ENCODE data around the gene SART1.

DNA sequence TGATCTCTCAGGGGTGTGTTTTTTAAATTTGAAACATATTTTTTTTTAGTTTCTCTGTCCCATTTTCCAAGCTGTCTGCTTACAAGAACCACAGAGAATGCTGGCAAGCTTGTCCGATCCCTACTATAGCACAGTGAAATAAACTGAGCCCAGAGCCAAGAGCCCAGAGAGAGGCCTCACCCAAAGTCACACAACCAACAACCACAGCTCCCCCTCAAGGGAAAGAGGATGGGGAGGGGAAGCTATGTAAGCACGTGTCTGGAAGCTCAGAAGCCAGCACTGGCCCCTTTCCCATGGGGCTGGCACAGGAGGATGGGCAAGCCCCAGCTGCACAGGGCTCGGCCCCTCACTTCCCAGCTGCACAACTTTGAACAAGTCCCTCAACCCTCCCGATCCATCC, 3.2 kb upstream of the SART1 start:
- TF ChIP-seq, protein P1, sequence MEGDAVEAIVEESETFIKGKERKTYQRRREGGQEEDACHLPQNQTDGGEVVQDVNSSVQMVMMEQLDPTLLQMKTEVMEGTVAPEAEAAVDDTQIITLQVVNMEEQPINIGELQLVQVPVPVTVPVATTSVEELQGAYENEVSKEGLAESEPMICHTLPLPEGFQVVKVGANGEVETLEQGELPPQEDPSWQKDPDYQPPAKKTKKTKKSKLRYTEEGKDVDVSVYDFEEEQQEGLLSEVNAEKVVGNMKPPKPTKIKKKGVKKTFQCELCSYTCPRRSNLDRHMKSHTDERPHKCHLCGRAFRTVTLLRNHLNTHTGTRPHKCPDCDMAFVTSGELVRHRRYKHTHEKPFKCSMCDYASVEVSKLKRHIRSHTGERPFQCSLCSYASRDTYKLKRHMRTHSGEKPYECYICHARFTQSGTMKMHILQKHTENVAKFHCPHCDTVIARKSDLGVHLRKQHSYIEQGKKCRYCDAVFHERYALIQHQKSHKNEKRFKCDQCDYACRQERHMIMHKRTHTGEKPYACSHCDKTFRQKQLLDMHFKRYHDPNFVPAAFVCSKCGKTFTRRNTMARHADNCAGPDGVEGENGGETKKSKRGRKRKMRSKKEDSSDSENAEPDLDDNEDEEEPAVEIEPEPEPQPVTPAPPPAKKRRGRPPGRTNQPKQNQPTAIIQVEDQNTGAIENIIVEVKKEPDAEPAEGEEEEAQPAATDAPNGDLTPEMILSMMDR (conservative IDR thresholded peaks at IDR 0.05), result no peak
- no peak for TF ChIP-seq ZFX (IDR thresholded peaks at IDR 0.05)
